Kidney epithelial cell (primary cell): Measurements from ENCODE around the gene CHD6. TPM values are rescaled to one million over a fixed set of nuclear protein-coding genes. Genes with fewer than 3 reads are reported as not detected.

Experiments
- DNase-seq: peaks from one replicate; pipeline ENCODE4 v3.0.0-alpha.2; 2010; ENCODE audit warnings: low read depth
- H3K27me3 ChIP-seq: 2 replicates; pipeline ENCODE4 v1.6.0; 2011; ENCODE audit warnings: low read length; ENCODE audit not compliant: control insufficient read depth, insufficient read depth
- H3K36me3 ChIP-seq: 2 replicates; pipeline ENCODE4 v1.5.1; 2011; ENCODE audit warnings: low read length; ENCODE audit not compliant: control insufficient read depth, insufficient read depth
- H3K4me3 ChIP-seq: 2 replicates; pipeline ENCODE4 v1.5.1; 2011; ENCODE audit warnings: low read depth, mild to moderate bottlenecking, control low read depth, low read length
- CTCF ChIP-seq: IDR thresholded peaks from 2 replicates; pipeline ENCODE4 v1.5.1; 2011; ENCODE audit warnings: mild to moderate bottlenecking, moderate library complexity, low read length, control low read depth, inconsistent platforms; ENCODE audit not compliant: insufficient read depth, poor library complexity, severe bottlenecking
- total RNA-seq: library from RNA; depleted of rRNA; stranded (reverse); fragments of >200 nt; gene quantifications from 2 replicates; pipeline ENCODE4 v1.2.3, GENCODE V29; 2015

CHD6 gene
- total RNA-seq, 1 donor from 2014 or later, result 19.6 TPM

- TF ChIP-seq CTCF, result no peak
- Histone ChIP-seq H3K27me3 (no peaks in the 10 kb centered on the region), H3K36me3 (no peaks in the 10 kb centered on the region), H3K4me3 (no peak overlapping the region)
- no peak for DNase-seq
These were observed 148.3 kb downstream of the CHD6 start for GRCh38 chr20:41469868-41470267.

- no peaks in the 10 kb centered on the region for H3K36me3 ChIP-seq
- H3K4me3 ChIP-seq, result no peak overlapping the region
- no peak for TF ChIP-seq CTCF
- no peak for DNase-seq
- H3K27me3 ChIP-seq, result no peaks in the 10 kb centered on the region
These were observed 149.1 kb downstream of the CHD6 start for GRCh38 chr20:41468994-41469600.

- no peak for TF ChIP-seq CTCF
- Histone ChIP-seq H3K4me3 (no peak overlapping the region), H3K27me3 (no peaks in the 10 kb centered on the region), H3K36me3 (no peaks in the 10 kb centered on the region)
- DNase-seq, result no peak
These were observed 150.5 kb downstream of the CHD6 start for GRCh38 chr20:41467690-41468089.

GRCh38 chr20:41467220-41467619, 151.0 kb downstream of the CHD6 start:
- no peak for DNase-seq
- Histone ChIP-seq H3K4me3 (no peak overlapping the region), H3K27me3 (no peaks in the 10 kb centered on the region), H3K36me3 (no peaks in the 10 kb centered on the region)
- no peak for TF ChIP-seq CTCF

- peaks cover 2% of the 10 kb centered on the region for H3K36me3 ChIP-seq
- no peak overlapping the region for H3K4me3 ChIP-seq
- H3K27me3 ChIP-seq, result no peaks in the 10 kb centered on the region
- DNase-seq, result no peak
- TF ChIP-seq CTCF, result no peak
These were observed 154.6 kb downstream of the CHD6 start for GRCh38 chr20:41463567-41463966.
